Keratinocyte (primary cell): ENCODE data around the gene ADAMTS6.

Experiments
- EZH2 ChIP-seq: IDR thresholded peaks from one replicate; pipeline ENCODE4 v1.6.1; 2012; ENCODE audit warnings: inconsistent platforms, mild to moderate bottlenecking, low read length, moderate library complexity
- TF ChIP-seq, protein P1 (sequence below), 3 experiments: IDR thresholded peaks in 1 of 3; conservative IDR thresholded peaks in 1 of 3; optimal IDR thresholded peaks in 1 of 3; 2 replicates in 2 of 3; 3 replicates in 1 of 3; pipeline versions ENCODE3 to v1.5.1; 2011; ENCODE audit warnings: low read length in 3 of 3, mild to moderate bottlenecking in 3 of 3, moderate library complexity in 2 of 3, control low read depth in 1 of 3, inconsistent platforms in 1 of 3; ENCODE audit not compliant: insufficient read depth in 2 of 3; ENCODE audit errors: extremely low read depth in 1 of 3

DNA sequence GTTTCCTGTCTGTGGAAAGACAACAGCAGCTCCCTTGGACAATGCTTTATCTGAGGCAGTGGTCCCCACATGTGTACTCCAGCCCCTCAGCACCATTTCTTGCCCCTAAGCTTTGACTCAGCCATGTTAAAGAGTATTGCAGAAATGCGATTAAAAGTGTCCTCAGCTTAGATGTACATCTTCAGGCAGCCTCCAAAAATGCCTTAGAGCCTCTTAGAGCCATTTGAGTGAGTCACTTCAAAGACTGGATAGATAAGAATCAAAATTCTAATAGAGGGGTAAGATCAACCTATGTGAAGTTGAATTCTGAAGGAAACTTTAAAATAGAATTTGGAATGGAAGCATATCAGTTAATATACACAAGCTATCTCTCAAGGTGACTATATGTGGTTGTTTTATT, 296.3 kb downstream of the ADAMTS6 start:
- TF ChIP-seq, protein P1, sequence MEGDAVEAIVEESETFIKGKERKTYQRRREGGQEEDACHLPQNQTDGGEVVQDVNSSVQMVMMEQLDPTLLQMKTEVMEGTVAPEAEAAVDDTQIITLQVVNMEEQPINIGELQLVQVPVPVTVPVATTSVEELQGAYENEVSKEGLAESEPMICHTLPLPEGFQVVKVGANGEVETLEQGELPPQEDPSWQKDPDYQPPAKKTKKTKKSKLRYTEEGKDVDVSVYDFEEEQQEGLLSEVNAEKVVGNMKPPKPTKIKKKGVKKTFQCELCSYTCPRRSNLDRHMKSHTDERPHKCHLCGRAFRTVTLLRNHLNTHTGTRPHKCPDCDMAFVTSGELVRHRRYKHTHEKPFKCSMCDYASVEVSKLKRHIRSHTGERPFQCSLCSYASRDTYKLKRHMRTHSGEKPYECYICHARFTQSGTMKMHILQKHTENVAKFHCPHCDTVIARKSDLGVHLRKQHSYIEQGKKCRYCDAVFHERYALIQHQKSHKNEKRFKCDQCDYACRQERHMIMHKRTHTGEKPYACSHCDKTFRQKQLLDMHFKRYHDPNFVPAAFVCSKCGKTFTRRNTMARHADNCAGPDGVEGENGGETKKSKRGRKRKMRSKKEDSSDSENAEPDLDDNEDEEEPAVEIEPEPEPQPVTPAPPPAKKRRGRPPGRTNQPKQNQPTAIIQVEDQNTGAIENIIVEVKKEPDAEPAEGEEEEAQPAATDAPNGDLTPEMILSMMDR (optimal IDR thresholded peaks at IDR 0.05 in 1 of 3, IDR thresholded peaks at IDR 0.05 in 1 of 3, conservative IDR thresholded peaks at IDR 0.05 in 1 of 3; ENCODE audit: extremely low read depth in 1 of 3, insufficient read depth in 2 of 3, low read length in 3 of 3) = no peak
- no peak for TF ChIP-seq EZH2
